MV-4-11 (cell line): ENCODE results near the gene ZNF337.

Source experiments
- DNase-seq: peaks from one replicate; lab custom pipeline; 2025; lab: John Stamatoyannopoulos, UW

Gene ZNF337

GRCh38 chr20:25629816-25630499 is 66.7 kb downstream of the ZNF337 start:
- no peak for DNase-seq

GRCh38 chr20:25626779-25627178 is 69.9 kb downstream of the ZNF337 start:
- DNase-seq, result no peak

- DNase-seq, result no peak
Observed at GRCh38 chr20:25624500-25624939, 72.1 kb downstream of the ZNF337 start.
